ENCODE results near the gene GPR107.

GPR107 gene

GRCh38 chr9:130026583-130027340, 26.9 kb upstream of the GPR107 start:
- DNase-seq (ENCODE audit: extremely low spot score, insufficient read length, low read depth) (no peak), FAIRE-seq (peak; percentile 61)

GRCh38 chr9:130027533-130028365, 26.0 kb upstream of the GPR107 start:
- FAIRE-seq (peak; percentile 61), DNase-seq (ENCODE audit: extremely low spot score, insufficient read length, low read depth) (no peak)

GRCh38 chr9:130028493-130029222, 25.0 kb upstream of the GPR107 start:
- DNase-seq (ENCODE audit: extremely low spot score, insufficient read length, low read depth) (no peak), FAIRE-seq (no peak)

DNA sequence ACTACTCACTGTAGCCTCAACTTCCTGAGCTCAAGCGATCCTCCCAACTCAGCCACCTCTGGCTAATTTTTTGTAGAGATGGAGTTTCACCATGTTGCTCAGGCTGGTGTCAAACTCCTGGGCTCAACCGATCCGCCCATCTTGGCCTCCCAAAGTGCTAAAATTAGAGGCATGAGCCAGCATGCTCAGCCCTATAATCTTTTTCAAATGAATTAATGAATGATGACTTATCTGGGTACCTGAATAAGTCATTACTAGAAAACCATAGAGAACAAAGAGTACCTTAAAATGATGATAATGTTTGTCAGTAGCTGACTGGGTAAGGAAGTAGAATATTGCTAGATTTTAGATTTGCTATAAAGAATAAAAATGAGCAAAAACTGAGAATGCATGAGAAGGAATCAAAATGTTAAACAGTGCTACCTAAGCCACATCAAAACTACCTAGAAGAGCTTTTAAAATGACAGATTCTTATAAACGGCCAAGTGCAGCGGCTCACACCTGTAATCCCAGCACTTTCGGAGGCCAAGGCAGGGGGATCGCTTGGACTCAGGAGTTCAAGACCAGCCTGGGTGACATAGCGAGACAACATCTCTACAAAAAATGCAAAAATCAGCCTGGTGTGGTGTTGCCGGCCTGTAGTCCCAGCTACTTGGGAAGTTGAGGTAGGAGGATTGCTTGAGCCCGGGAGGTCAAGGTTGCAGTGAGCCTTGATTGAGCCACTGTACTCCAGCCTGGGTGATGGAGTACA, 24.3 kb upstream of the GPR107 start:
- FAIRE-seq = peak; percentile 90
- DNase-seq (ENCODE audit: extremely low spot score, insufficient read length, low read depth) = no peak

- DNase-seq (ENCODE audit: extremely low spot score, insufficient read length, low read depth) (no peak), FAIRE-seq (no peak)
Observed at GRCh38 chr9:130030651-130031127, 23.0 kb upstream of the GPR107 start.

DNA sequence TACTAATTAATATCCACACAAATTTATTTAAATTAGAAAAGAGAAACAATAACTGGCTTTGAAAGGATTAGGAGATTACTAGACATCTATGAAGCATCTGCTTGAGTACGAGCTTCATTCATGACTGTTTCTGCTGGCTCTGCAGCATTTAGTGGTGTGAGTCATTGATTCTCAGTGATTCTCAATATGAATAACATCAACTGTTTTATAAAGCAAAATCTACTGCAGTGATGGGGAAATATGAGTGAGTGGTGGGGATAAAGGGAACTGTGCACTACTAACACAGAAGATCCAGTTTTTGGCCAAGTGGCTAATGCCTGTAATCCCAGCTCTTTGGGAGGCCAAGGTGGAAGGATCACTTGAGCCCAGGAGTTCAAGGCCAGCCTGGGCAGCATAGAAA, 19.1 kb upstream of the GPR107 start:
- FAIRE-seq (peak; percentile 66), DNase-seq (ENCODE audit: extremely low spot score, insufficient read length, low read depth) (no peak)

- DNase-seq (ENCODE audit: extremely low spot score, insufficient read length, low read depth) = no peak
Observed at GRCh38 chr9:130036099-130036498, 17.6 kb upstream of the GPR107 start.

DNA sequence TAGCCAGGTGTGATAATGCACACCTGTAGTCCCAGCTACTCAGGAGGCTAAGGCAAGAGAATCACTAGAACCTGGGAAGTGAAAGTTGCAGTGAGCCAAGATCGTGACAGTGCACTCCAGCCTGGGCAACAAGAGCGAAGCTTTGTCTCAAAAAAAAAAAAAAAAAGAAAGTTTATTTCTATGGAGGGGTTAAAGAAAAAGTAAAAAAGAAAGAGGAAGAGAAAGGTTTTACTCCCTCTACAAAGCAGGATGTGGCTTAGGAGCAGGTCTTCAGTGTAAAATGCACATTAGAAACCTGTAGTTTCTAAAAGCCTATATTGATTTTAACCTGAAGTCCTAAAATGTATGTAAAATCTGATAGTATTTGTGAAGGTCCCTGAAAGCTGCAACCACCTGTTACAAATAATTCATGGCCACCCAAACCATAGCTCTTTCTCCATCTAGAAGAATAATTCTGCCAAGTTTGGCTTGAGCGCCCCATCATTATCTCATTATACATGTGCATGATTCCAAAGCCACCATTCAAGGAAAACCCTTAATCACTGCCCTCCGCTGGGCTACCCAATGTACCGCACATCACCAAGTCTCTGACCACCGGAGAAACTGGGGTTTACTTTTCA, 14.1 kb upstream of the GPR107 start:
- DNase-seq (ENCODE audit: extremely low spot score, insufficient read length, low read depth) = no peak
- FAIRE-seq = peak; percentile 86

More at GRCh38 chr9:130036099-130036498, 17.6 kb upstream of the GPR107 start:
- no peak for FAIRE-seq

DNA sequence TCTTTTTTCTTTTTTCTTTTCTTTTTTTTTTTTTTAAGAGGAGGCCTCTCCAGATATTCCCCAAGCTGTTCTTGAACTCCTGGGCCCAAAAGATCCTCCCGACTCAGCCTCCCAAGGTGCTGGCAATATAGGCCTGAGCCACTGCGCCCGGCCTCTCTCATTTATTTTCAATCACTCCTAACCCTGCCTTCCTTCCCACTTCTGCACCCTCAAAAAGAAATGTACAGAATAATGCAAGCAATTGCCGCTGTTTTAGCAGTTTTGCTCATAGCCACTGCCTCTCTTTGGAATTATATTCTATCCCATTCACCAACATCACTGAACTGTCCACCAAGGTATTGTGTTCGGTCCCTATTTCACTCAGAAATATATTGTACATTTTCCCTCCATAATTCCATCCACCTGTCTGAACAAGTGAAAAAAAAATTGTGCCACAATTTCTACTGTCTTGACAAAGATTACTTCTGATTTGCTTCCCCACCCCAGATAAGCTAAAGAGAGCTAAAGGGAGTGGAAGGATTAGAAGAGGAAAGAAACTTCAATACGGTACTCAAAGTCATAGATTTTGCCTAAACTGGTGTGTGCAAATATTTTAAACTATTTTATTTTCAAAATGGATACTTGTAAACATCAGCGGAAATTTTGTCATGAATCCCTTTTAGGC, 12.6 kb upstream of the GPR107 start:
- FAIRE-seq (no peak), DNase-seq (ENCODE audit: extremely low spot score, insufficient read length, low read depth) (no peak)

GRCh38 chr9:130041648-130042405, 11.9 kb upstream of the GPR107 start:
- DNase-seq (ENCODE audit: extremely low spot score, insufficient read length, low read depth) (no peak), FAIRE-seq (peak; percentile 15)

DNA sequence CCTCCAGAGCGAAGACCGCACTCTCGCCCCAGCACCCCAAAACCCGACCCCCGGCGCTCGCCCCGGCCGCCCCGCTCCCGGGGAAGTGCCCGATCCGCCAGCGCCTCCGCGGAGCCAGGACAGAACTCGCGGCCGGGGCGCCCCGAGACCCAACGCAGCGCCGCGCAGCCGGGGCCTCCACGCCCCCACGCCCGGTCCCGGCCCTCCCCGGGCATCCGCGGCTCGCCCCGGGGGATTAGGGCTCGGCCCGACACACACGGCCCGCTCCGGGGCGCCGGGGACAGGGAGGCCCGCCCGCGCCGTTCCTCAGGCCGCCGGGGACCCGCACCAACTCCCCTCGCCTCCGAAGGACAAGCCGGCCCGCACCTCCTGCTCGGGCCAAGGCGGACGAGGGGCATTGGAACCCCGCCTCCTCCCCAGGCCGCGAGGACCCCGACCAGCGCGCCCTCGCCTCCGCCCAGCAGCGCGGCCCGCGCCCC, 11.3 kb upstream of the GPR107 start:
- FAIRE-seq (no peak), DNase-seq (ENCODE audit: extremely low spot score, insufficient read length, low read depth) (no peak)

DNA sequence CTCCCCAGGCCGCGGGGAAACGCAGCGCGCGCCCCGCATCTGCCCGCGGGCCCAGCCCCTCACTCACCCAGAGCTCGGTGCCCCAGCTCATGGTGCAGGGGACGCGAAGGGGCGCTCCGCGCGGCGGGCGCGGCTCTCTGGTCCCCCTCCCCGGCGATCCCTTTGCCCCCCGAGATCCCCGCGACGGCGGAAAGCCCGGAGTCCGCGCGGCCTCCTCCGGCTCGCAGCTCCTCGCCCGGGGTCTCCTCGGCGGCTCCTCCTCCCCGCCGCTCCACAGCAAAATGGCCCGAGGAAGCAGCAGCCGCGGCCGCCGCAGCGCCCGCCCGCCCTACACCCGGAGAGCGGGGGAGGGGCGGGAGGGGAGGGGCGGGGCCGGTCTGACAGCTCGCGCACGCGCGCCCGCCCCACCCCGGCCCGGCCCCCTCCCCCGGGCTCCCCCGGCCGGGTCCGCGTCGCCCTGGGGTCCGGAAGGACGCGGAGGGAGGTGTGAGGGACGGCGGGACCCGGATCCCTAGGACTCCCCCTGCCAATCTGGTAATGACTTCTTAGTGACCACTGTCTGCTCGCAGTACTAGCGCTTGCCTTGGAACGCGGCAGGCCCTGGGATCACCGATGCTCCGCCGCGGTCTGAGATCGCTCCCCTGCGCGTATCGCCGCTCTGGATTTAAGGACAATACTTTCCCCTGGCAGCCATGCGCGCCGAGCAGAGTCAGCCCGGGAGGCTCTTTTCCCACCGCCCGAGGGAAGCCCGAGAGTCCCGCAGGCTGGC, 10.6 kb upstream of the GPR107 start, which contains the start of gene FNBP1:
FNBP1 (minus strand) TSS at position 305 of the 769 bp plus-strand sequence; CDS start at position 91, 214 bp downstream.
- peak; percentile 72 for DNase-seq (ENCODE audit: extremely low spot score, insufficient read length, low read depth)
- FAIRE-seq = no peak

GRCh38 chr9:130043654-130044623, 9.8 kb upstream of the GPR107 start:
- FAIRE-seq (no peak), DNase-seq (ENCODE audit: extremely low spot score, insufficient read length, low read depth) (no peak)

- DNase-seq (ENCODE audit: extremely low spot score, insufficient read length, low read depth) (no peak), FAIRE-seq (no peak)
Observed at GRCh38 chr9:130045725-130046450, 7.8 kb upstream of the GPR107 start.

GRCh38 chr9:130049431-130050210, 4.1 kb upstream of the GPR107 start:
- DNase-seq (ENCODE audit: extremely low spot score, insufficient read length, low read depth) = no peak
- FAIRE-seq = no peak

Data from GM18507 (cell line).